ENCODE measurements around the gene LYRM9.
"Not testable (repeated sequence)": the region's sequence is repeated elsewhere in the genome, so short reads cannot be mapped to it uniquely, and the experiment has no call there.

LYRM9 gene

GRCh38 chr17:27905447-27906225, 12.5 kb upstream of the LYRM9 start:
- DNase-seq, result no peak

GRCh38 chr17:27904534-27905446, 11.6 kb upstream of the LYRM9 start:
- DNase-seq, result no peak

DNA sequence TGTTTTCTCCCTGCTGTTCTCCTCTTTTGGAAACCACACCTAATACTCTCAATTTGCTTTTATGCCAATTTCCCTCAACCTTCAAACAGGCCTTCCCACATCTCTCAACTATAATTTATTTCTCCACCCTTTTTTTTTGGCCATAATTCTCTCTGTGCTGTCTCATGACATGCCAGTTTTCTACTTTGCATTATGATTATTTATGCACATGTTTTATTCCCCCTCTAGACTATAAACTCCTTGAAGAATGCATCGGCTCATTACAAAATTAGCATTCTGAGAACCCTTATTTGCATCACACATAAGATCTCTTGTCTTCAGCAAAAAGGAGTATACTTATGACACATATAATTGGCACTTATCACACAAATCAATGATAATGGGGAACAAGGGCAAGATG, 10.9 kb upstream of the LYRM9 start:
- DNase-seq, result no peak

- DNase-seq, result no peak
Measured at GRCh38 chr17:27899525-27899924, 6.4 kb upstream of the LYRM9 start.

GRCh38 chr17:27898096-27898495, 4.9 kb upstream of the LYRM9 start:
- DNase-seq, result no peak

DNA sequence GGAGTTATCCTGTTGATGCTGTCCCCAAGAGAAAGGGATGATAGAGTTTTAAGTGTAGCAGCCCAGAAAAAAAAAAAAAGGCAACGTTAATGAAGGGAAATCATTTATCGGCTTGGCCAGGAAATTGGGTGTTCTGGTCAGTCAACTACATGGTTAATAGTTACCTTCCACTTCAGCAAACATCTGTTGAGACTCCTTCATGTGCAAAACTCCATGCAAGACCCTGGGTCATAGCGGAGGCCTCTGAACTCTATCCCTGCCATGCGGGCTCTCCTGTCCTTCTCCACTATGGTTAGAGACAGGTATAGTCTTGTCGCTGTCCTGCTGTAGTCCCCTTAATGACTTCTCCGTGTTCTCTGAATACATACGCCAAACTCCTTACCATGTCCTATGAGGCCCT, 3.5 kb upstream of the LYRM9 start:
- DNase-seq, result no peak

GRCh38 chr17:27895940-27896535, 2.9 kb upstream of the LYRM9 start:
- DNase-seq, result no peak

GRCh38 chr17:27895123-27895895, 2.1 kb upstream of the LYRM9 start:
- DNase-seq, result no peak

- DNase-seq, result no peak
Measured at GRCh38 chr17:27893841-27894503, 807 bp upstream of the LYRM9 start.

DNA sequence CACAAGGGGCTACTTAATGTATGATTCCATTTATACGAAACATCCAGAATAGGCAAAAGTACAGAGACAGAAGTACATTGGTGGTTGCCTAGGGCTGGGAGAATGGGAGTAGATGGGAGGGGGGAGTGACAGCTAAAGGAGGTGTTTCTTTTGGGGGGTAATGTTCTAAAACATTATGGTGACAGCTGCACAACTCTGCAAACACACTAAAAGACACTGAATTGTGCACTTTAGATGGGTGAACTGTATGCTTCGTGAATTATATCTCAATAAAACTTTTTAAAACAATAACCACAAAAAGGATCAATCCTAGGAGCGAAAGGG, 661 bp downstream of the LYRM9 start:
- DNase-seq, result no peak

GRCh38 chr17:27891841-27892240, 1.3 kb downstream of the LYRM9 start:
- DNase-seq, result no peak

GRCh38 chr17:27889711-27890251, 3.4 kb downstream of the LYRM9 start:
- DNase-seq, result no peak

DNA sequence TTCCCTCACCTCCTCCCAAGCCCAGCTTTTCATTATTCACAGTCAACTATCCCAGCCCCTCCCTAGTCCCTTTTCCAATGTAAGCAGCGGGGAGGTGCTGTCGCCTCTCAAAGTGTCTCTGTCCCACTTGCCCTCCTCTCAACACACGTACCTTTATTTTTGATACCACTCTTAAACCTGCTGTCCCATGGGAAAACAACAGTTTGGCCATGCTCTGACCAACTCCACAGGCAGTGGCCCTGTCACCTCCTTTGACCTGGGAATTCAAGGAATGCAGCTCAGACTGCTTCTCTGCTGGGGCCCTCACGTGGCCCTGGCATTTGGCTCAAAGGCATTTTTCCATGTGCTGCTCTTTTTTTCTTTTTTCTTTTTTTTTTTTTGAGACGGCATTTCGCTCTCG, 4.2 kb downstream of the LYRM9 start:
- no peak for DNase-seq

DNA sequence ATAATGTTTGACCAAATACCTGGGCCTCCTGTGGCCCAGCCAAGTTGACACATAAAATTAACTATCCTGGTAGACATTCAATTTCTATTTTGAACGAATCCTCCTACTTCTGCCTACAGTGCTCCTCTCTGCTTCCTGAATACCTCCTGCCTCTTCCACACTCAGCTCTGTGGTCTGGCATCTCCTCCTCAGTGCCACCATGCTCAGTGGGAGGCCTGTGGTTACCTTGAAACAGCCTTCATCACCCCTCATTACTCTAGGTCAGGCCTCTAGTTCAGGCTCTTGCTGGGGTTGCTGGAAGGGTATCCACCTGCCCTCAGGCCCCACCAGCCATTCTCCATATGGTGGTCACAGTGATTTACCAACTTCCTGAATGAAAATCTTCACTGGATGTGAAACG, 5.1 kb downstream of the LYRM9 start:
- no peak for DNase-seq

- not testable (repeated sequence) for DNase-seq
Measured at GRCh38 chr17:27886348-27886906, 6.7 kb downstream of the LYRM9 start.

- no peak for DNase-seq
Measured at GRCh38 chr17:27882162-27882840, 10.9 kb downstream of the LYRM9 start.

DNA sequence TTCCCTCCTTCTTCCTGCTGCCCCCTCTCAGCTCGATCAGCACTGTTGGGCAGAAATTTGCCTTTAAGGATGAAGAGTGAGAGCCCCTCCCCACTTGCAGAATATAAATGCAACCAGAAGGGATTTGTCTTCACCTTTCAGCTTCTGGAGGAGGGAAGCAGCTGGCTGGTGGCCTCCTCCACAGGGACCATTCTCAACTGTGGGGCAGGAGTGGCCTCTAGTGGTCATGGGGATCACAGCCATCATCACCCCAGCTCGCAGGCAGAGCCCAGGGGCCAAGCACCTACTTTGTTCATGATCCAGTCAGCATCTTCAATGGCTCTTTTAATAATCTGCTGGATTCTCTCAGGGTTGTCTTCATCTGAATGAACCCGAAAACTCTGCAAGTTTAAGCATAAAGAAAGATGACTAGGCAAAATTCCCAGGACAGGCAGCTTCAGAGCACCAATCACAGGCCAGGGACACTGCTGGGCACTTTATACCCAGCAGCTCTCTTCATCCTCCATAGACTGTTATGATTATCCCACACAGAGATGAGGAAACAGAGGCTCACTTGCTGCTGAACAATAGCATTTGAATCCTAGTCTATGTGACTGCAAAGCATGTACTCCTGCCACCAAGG, 13.1 kb downstream of the LYRM9 start:
- peak; percentile 15 for DNase-seq

DNA sequence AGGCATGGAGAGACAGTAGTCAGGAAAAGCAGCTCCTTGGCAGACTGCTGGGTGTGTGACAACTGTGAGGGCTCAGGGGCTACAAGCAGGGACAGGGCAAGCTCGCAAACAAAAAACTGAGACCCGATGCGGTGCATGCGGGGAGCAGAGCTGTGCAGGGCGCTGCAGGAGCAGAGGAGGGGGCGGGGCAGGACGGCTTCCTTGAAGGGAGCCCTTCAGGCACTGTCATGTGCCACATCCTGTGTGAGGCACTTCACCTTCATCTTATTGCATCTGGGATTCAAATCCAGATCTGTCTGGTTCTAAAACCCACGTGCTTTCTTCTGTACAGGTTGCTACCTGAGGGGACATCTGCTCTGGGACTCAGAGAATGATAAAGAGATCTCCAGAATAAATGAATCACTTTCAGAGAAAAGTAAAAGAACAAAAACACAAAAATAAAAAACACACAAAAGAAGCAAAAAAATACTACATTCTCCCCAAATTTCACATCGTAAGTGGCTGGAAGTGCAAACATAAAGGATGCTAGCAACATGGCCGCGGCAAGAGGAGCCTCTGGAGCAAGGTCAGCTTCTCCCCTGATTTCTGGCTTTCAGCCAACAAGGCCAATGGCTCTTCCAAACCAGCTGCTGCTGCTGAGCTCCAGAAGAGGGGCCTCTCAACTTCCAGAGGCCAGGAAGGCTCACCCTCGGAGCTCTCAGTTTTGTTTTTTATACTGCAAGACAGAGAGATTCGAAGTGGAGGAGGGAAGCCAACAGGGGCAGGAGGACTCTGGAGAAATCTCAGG, 14.2 kb downstream of the LYRM9 start:
- DNase-seq, result no peak

DNA sequence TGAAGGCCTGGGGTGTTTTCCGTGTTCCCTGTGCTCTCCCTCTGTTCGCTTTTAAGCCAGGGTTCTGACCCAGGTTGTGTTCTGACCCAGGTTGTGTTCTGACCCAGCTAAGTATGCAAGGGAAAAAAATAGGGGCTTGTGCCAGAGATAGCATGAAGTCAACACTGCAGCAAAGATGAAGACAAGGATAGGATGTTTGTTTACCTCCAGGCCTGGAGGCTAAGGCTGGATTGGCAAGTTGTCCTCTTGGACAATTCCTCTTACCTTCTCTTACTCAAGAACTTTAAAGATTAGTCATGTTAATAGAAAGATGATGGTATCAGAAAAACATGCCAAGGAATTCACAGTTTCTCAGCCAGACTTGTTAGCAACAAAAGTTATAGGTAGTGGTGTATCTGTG, 19.4 kb downstream of the LYRM9 start:
- no peak for DNase-seq

- DNase-seq, result no peak
Measured at GRCh38 chr17:27873211-27873610, 20.0 kb downstream of the LYRM9 start.

All from amniotic stem cell (primary cell).